Neural crest cell (in vitro differentiated cells): ENCODE measurements around the gene RYR2. TPM values are rescaled to one million over a fixed set of nuclear protein-coding genes. Genes with fewer than 3 reads are reported as not detected.

ENCODE experiments used
- DNase-seq: peaks from one replicate; pipeline ENCODE4 v3.0.0; 2021; ENCODE audit warnings: low read depth, mixed read lengths, low spot score
- H3K27ac Mint-ChIP-seq: one replicate; pipeline ENCODE4 v1.8.0; 2021; ENCODE audit warnings: mild to moderate bottlenecking, mixed read lengths; ENCODE audit not compliant: unreplicated experiment
- H3K27me3 Mint-ChIP-seq: 2 replicates; pipeline ENCODE4 v1.8.0; 2021; ENCODE audit warnings: low read depth, mild to moderate bottlenecking, mixed read lengths
- H3K36me3 Mint-ChIP-seq: 2 replicates; pipeline ENCODE4 v1.8.0; 2021; ENCODE audit warnings: low read depth, mild to moderate bottlenecking, mixed read lengths
- H3K4me1 Mint-ChIP-seq: 2 replicates; pipeline ENCODE4 v1.8.0; 2021; ENCODE audit warnings: mixed read lengths
- H3K4me3 Mint-ChIP-seq: one replicate; pipeline ENCODE4 v1.8.0; 2021; ENCODE audit warnings: mild to moderate bottlenecking, mixed read lengths
- H3K9me3 Mint-ChIP-seq: 2 replicates; pipeline ENCODE4 v1.8.0; 2021; ENCODE audit warnings: mixed read lengths
- total RNA-seq: library from RNA; stranded (reverse); gene quantifications from 2 replicates; pipeline ENCODE4 v1.2.1, GENCODE V29; 2021
- TF ChIP-seq, protein P1 (sequence below): fragments of 200-600 bp; sonication (generic); conservative IDR thresholded peaks from 2 replicates; pipeline ENCODE4 v1.5.0; 2021; ENCODE audit warnings: antibody characterized with exemption, mild to moderate bottlenecking

RYR2 gene
- total RNA-seq, 1 donor from 2014 or later, result 0.07 TPM

DNA sequence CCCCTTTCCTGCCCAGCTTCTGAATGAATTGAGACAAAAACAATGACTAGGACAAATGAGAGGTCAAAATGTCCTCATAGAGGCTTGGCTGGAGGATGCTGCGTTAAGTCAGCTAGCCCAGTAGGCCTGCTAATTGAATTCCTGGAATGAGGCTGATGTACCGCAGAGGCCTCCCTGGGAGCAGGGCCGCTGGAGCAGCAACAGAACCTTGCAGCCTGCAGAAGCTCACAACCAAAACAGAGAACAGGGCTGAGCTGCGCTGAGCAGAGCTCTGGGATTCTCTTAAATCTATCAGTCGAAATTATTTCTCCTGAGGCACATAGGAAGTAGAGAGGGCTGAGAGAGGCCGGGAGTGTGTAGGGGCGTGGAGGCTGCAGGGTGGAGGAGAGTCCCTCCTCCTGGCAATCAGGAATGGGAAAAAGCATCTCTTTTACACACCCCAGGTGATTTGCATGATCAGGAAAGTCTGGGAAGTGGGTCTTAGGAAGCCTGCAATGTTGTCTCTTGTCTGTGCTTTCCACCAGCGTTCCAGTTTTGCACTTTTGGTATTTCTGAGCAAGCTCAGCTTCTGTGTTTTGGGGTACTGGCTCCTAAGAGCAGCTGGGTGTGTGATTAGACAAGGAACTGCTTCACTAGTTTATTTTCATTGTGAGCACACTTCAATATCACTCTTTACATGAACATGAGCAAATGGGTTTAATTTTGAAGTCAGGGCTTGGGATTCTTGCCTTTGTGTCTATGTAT, 66.5 kb downstream of the RYR2 start:
- TF ChIP-seq, protein P1, sequence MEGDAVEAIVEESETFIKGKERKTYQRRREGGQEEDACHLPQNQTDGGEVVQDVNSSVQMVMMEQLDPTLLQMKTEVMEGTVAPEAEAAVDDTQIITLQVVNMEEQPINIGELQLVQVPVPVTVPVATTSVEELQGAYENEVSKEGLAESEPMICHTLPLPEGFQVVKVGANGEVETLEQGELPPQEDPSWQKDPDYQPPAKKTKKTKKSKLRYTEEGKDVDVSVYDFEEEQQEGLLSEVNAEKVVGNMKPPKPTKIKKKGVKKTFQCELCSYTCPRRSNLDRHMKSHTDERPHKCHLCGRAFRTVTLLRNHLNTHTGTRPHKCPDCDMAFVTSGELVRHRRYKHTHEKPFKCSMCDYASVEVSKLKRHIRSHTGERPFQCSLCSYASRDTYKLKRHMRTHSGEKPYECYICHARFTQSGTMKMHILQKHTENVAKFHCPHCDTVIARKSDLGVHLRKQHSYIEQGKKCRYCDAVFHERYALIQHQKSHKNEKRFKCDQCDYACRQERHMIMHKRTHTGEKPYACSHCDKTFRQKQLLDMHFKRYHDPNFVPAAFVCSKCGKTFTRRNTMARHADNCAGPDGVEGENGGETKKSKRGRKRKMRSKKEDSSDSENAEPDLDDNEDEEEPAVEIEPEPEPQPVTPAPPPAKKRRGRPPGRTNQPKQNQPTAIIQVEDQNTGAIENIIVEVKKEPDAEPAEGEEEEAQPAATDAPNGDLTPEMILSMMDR, result no peak
- no peaks in the 10 kb centered on the region for H3K27me3 Mint-ChIP-seq
- H3K36me3 Mint-ChIP-seq, result no peaks in the 10 kb centered on the region
- H3K27ac Mint-ChIP-seq, result no peak overlapping the region
- H3K4me1 Mint-ChIP-seq, result peaks cover 5% of the 10 kb centered on the region
- no peaks in the 10 kb centered on the region for H3K9me3 Mint-ChIP-seq
- H3K4me3 Mint-ChIP-seq, result no peak overlapping the region
- no peak for DNase-seq

DNA sequence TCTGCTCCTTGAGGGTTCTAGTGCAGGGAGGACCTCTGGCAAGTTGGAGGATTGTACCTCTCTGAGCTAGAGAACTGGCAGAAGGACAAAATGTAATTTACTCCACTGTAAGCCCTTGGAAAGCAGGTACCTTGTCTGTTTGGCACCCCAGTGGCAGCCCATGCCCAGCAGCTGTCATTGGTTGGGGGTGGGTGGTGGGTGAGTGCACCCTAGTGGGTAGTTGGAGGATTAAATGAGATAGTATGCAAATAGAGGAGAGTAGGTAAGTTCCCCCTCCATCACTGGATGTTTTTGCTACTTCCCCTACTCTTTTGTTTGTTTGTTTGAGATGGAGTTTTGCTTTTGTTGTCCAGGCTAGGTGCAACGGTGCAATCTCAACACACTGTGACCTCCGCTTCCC, 69.8 kb downstream of the RYR2 start:
- H3K9me3 Mint-ChIP-seq, result no peaks in the 10 kb centered on the region
- no peaks in the 10 kb centered on the region for H3K4me1 Mint-ChIP-seq
- no peaks in the 10 kb centered on the region for H3K27me3 Mint-ChIP-seq
- TF ChIP-seq, protein P1, result no peak
- H3K36me3 Mint-ChIP-seq, result no peaks in the 10 kb centered on the region
- no peak overlapping the region for H3K4me3 Mint-ChIP-seq
- no peak overlapping the region for H3K27ac Mint-ChIP-seq
- no peak for DNase-seq

DNA sequence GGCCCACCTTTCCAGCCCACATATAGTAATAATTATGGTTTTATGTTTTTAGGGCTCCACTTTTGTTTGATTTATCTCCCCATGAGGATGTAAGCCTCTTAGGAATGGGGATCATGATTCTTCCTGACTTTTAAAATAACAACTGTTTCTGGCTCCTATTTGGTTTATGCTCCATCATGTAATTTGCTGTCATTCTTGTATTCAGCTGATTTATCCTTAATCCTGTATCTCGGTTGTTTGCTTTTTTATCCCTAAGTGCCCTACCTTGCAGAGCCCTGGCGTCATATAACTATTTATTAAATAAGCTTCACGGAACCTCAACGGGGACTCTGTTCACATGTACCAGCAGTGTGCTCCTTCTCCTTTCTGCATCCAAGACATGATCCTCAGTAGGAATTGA, 70.7 kb downstream of the RYR2 start:
- Mint-ChIP-seq H3K4me3 (no peak overlapping the region), H3K4me1 (no peaks in the 10 kb centered on the region), H3K9me3 (no peaks in the 10 kb centered on the region), H3K27me3 (peaks cover 2% of the 10 kb centered on the region), H3K36me3 (no peaks in the 10 kb centered on the region), H3K27ac (no peak overlapping the region)
- TF ChIP-seq, protein P1, result no peak
- no peak for DNase-seq

DNA sequence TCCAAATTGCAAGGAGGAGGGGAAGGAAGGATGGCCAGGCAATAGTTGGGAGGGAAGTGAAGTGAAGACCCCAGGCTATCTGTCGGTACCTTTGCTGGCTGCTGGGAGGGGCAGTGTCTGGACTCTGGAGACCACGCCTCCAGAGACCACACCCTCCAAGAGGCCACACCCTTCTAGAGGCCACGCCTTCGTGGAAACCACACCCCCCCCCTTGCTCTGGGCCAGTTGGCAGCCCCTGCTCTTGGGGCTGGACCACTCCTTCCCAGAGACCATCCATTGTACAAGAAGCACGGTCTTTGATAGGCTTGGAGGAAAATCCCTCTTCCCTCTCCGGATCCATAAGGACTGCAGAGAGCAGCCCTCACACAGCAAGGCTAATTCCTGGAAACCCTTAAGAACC, 73.1 kb downstream of the RYR2 start:
- TF ChIP-seq, protein P1, result no peak
- H3K36me3 Mint-ChIP-seq, result no peaks in the 10 kb centered on the region
- DNase-seq, result no peak
- H3K9me3 Mint-ChIP-seq, result no peaks in the 10 kb centered on the region
- H3K4me1 Mint-ChIP-seq, result no peaks in the 10 kb centered on the region
- no peak overlapping the region for H3K27ac Mint-ChIP-seq
- H3K4me3 Mint-ChIP-seq, result no peak overlapping the region
- H3K27me3 Mint-ChIP-seq, result peaks cover 2% of the 10 kb centered on the region

DNA sequence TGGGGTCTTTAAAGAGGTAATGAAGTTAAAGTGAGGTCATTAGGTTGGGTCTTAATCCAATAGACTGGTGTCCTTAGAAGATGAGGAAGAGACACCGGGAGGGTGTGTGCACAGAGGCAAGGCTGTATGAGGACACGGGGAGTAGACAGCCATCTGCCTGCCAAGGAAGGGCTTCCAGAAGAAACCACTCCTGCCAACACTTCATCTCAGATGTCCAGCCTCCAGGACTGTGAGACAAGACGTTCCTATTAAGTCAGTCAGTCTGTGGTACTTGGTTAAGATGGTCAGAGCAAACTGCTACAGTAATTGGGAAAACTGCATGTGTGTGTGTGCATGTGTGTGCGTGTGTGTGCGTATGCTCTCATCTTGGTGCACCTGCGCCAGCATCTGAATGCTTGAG, 77.1 kb downstream of the RYR2 start:
- Mint-ChIP-seq H3K9me3 (no peaks in the 10 kb centered on the region), H3K27me3 (peaks cover 2% of the 10 kb centered on the region), H3K27ac (no peak overlapping the region), H3K4me1 (no peaks in the 10 kb centered on the region), H3K36me3 (no peaks in the 10 kb centered on the region), H3K4me3 (no peak overlapping the region)
- TF ChIP-seq, protein P1, result no peak
- no peak for DNase-seq
